ENCODE measurements around the gene DBNL.

Gene DBNL

GRCh38 chr7:44079331-44080021, 35.0 kb downstream of the DBNL start:
- DNase-seq: no peak

GRCh38 chr7:44080118-44080517, 35.6 kb downstream of the DBNL start:
- DNase-seq: no peak

- DNase-seq: no peak
Measured at GRCh38 chr7:44080686-44081265, 36.3 kb downstream of the DBNL start.

- DNase-seq: no peak
Measured at GRCh38 chr7:44081266-44081748, 36.8 kb downstream of the DBNL start.

GRCh38 chr7:44082541-44083207, 38.2 kb downstream of the DBNL start:
- DNase-seq: peak; percentile 95

- DNase-seq: no peak
Measured at GRCh38 chr7:44083796-44084195, 39.3 kb downstream of the DBNL start.

- no peak for DNase-seq
Measured at GRCh38 chr7:44084701-44085100, 40.2 kb downstream of the DBNL start.

- no peak for DNase-seq
Measured at GRCh38 chr7:44085546-44085945, 41.0 kb downstream of the DBNL start.

- DNase-seq: no peak
Measured at GRCh38 chr7:44086627-44087026, 42.1 kb downstream of the DBNL start.

GRCh38 chr7:44087911-44088838, 43.7 kb downstream of the DBNL start:
- no peak for DNase-seq

GRCh38 chr7:44093102-44093641, 48.7 kb downstream of the DBNL start:
- DNase-seq: no peak

GRCh38 chr7:44094365-44094764, 49.9 kb downstream of the DBNL start:
- no peak for DNase-seq

- DNase-seq: no peak
Measured at GRCh38 chr7:44094883-44095592, 50.5 kb downstream of the DBNL start.

- DNase-seq: no peak
Measured at GRCh38 chr7:44095781-44096180, 51.3 kb downstream of the DBNL start.

- no peak for DNase-seq
Measured at GRCh38 chr7:44096326-44096881, 51.9 kb downstream of the DBNL start.

GRCh38 chr7:44097064-44097932, 52.8 kb downstream of the DBNL start:
- DNase-seq: no peak

GRCh38 chr7:44098092-44099068, 53.9 kb downstream of the DBNL start:
- DNase-seq: no peak

GRCh38 chr7:44099669-44100068, 55.2 kb downstream of the DBNL start:
- no peak for DNase-seq

Measured in NCI-H1436 treated with DMSO at 0.1 percent for 48 hours (cell line).